Activated CD4-positive, alpha-beta T cell treated with anti-CD3 and anti-CD28 coated beads, Interleukin-2, Interleukin-6, amounts not matched to agents 100 ng/mL and 50 ng/mL, durations not matched to agents 16 hours and 8 hours (primary cell): ENCODE results near the gene MACROH2A1.

Source experiments
- DNase-seq: peaks from one replicate; pipeline ENCODE4 v3.0.0-alpha.2; 2020

The MACROH2A1 gene

GRCh38 chr5:135350536-135350935, 48.5 kb downstream of the MACROH2A1 start:
- DNase-seq: no peak

- no peak for DNase-seq
Measured at GRCh38 chr5:135349886-135350285, 49.1 kb downstream of the MACROH2A1 start.

GRCh38 chr5:135349451-135349850, 49.6 kb downstream of the MACROH2A1 start:
- DNase-seq: no peak

GRCh38 chr5:135348918-135349317, 50.1 kb downstream of the MACROH2A1 start:
- DNase-seq: no peak

GRCh38 chr5:135347392-135347791, 51.6 kb downstream of the MACROH2A1 start:
- DNase-seq: no peak

- no peak for DNase-seq
Measured at GRCh38 chr5:135345956-135346731, 52.9 kb downstream of the MACROH2A1 start.

GRCh38 chr5:135344349-135344748, 54.7 kb downstream of the MACROH2A1 start:
- DNase-seq: no peak

- no peak for DNase-seq
Measured at GRCh38 chr5:135343413-135343812, 55.6 kb downstream of the MACROH2A1 start.

- DNase-seq: no peak
Measured at GRCh38 chr5:135342551-135342875, 56.5 kb downstream of the MACROH2A1 start.

GRCh38 chr5:135341696-135342550, 57.1 kb downstream of the MACROH2A1 start:
- no peak for DNase-seq

GRCh38 chr5:135341016-135341666, 57.9 kb downstream of the MACROH2A1 start:
- no peak for DNase-seq

- DNase-seq: no peak
Measured at GRCh38 chr5:135340568-135340967, 58.5 kb downstream of the MACROH2A1 start.

- no peak for DNase-seq
Measured at GRCh38 chr5:135339623-135340022, 59.4 kb downstream of the MACROH2A1 start.

- no peak for DNase-seq
Measured at GRCh38 chr5:135339189-135339588, 59.8 kb downstream of the MACROH2A1 start.

- DNase-seq: no peak
Measured at GRCh38 chr5:135337064-135337463, 62.0 kb downstream of the MACROH2A1 start.

- DNase-seq: no peak
Measured at GRCh38 chr5:135335031-135335828, 63.8 kb downstream of the MACROH2A1 start.

GRCh38 chr5:135333732-135334515, 65.1 kb downstream of the MACROH2A1 start:
- DNase-seq: no peak

GRCh38 chr5:135332519-135333150, 66.4 kb downstream of the MACROH2A1 start:
- peak; percentile 41 for DNase-seq

GRCh38 chr5:135331612-135332011, 67.4 kb downstream of the MACROH2A1 start:
- DNase-seq: no peak

- no peak for DNase-seq
Measured at GRCh38 chr5:135330798-135331096, 68.3 kb downstream of the MACROH2A1 start.

GRCh38 chr5:135329913-135330797, 68.9 kb downstream of the MACROH2A1 start:
- DNase-seq: no peak
